HG02852 (cell line): Measurements from ENCODE around the gene PRKAR2A.

Experiments
- ATAC-seq: cut with Tn5 transposase; IDR thresholded peaks from one replicate; pipeline ENCODE4 v1.9.1; 2021; ENCODE audit warnings: mild to moderate bottlenecking, moderate library complexity; ENCODE audit not compliant: unreplicated experiment

PRKAR2A gene

GRCh38 chr3:48847504-48848423 lies at the start of gene PRKAR2A:
Gene PRKAR2A (minus strand): TSS chr3:48847874. CDS start chr3:48847596, 278 bp downstream.
- peak; percentile 85 for ATAC-seq

DNA sequence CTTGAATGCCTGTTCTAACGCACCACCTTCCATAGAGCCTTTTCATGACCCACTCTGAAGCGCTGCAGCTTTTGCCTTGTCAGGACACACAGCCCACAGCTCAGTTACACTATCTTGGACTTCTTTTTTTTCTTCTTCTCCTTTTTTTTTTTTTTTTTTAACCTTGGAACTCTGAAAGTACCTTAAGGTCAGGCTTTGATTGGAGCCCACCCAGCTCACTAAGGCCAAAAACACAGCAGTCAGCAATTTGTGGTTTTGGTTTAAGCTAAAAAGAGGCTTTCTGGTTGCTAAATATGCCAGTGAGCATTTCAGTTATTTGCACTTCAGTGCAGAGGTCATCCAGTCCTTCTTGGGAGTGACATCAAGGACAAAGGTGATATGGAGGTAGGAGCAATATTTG lies 49.3 kb upstream of the PRKAR2A start:
- ATAC-seq = no peak

GRCh38 chr3:48894516-48894915 lies 46.8 kb upstream of the PRKAR2A start:
- no peak for ATAC-seq

DNA sequence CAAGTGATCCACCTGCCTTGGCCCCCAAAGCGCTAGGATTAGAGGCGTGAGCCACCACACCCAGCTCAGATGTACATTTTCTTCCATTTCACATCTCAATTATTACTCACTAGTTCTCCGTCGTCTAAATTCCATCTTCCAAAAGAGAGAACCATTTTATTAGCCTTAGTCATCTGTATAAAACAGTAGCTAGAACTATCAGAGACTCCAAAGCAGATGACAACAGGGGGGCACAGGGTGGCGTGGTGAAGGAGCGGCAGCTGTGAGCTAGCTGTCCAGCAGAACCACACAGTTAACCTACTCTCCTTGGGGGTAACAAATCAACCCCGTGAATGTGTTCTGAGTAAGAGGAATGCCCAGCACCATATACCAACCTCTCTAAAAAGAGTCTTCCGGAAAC lies 43.9 kb upstream of the PRKAR2A start:
- ATAC-seq = no peak

- ATAC-seq = no peak
These were observed 38.1 kb upstream of the PRKAR2A start for GRCh38 chr3:48885753-48886152.

GRCh38 chr3:48881652-48882114 lies 34.0 kb upstream of the PRKAR2A start:
- no peak for ATAC-seq

DNA sequence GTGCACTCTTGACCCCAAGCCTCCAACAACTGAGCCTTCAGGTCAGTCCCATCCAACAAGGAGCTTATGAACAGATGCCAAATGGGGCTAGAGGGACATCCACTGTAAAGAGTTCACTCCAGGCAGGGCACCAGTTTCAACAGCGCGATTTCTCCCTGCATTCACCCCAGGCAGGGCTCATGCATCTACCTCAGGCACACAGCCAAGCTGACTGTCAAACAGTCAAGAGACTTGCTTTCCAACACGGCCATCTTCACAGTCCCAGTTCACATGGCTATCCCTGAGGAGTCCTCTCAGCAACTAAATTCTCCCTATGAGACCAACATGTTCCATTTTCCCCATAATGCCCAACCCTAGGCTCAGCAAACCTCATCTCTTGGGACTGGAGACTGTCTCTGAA lies 33.3 kb upstream of the PRKAR2A start:
- no peak for ATAC-seq

- no peak for ATAC-seq
These were observed 32.3 kb upstream of the PRKAR2A start for GRCh38 chr3:48879994-48880377.

DNA sequence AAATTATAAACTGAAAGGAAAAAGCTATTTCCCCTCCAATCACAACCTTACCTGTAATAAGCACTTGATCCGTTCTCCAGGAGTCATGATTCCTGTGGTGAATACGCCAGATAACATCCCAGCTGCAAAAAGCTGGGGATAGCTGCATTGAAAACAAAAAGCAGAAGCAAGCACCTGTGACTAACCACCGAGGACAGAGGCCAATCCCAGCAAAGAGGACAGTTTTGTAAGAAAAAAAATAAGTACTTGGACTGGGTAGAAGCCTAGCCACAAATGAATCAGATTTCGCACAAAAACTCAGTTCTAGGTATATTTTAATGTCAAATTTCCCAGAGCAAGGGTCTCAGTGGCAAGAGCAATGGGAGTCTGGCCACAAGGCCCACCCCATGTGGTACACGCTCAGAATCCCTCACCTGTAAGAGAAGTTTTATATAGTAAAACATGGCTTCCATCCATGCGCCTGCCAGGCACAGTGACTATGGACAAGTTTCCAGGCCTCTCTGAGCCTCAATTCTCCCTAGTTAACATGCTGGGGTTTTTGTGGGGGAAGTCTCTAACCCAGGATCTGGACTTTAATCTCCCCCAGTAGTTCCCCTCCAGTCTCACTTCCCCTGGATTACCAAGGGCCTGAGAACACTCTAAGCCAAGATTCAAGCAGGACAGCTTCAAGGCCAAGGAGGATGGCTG lies 31.8 kb upstream of the PRKAR2A start:
- no peak for ATAC-seq

- no peak for ATAC-seq
These were observed 30.0 kb upstream of the PRKAR2A start for GRCh38 chr3:48877671-48878070.

GRCh38 chr3:48863122-48863521 lies 15.4 kb upstream of the PRKAR2A start:
- no peak for ATAC-seq

GRCh38 chr3:48859206-48859605 lies 11.5 kb upstream of the PRKAR2A start:
- no peak for ATAC-seq

DNA sequence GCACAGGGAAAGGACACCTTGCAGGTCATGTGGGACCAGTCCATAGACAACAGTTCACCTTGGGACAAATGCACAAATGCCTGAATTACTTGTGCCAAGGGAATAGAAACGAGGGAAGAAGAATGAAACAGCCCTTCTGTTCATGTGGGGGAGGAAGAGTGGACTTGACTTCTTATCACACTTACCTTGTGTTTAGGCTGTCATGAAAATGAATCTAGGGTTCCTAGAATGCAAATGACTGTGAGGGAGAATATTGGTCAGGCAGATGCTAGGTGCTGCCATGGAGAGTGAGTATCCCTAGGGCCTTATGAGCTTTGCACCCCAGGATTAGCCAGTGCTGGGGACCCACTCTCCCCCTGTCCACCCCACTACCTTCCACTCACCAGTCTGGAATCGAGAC lies 11.0 kb upstream of the PRKAR2A start:
- no peak for ATAC-seq

GRCh38 chr3:48857641-48858040 lies 10.0 kb upstream of the PRKAR2A start:
- no peak for ATAC-seq

DNA sequence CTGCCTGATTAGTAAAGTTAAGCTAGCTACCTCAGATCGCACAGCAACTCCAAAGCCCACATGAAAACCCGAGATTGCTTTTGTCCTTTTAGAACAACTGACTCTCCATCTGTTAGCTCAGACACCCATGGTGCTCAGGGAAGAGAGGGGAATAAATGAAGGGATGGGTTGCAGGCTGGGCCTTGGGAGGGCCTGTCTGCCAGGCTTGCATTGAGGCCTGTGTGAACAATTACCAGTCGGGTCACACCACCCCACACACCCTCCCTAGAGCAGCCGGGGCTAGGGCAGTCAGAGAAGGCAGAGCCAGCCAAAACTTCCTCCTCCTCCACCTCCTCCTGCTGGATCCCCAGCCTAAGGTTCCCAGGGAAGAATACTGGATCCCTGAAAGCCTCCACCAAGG lies 8.8 kb upstream of the PRKAR2A start:
- ATAC-seq = no peak

- no peak for ATAC-seq
These were observed 8.2 kb upstream of the PRKAR2A start for GRCh38 chr3:48855681-48856447.

DNA sequence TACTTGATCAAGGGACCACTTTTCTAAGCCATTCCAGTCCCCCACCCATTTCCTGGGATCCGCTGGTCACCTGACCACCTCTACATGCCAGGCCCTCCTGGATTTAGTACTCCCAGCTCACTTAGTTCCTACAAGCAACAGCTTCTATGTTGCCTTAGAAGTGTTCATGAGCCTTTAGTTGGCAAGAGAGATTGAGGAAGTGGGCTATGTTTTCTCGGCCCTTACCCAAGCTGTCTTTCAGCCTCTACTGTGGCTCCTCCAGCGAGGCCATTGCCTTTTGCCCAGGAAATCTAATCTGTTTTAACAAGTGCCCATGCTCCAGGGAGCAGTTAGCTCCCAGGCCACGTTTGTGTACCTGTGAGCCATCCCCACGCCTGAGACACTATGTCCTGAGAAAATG lies 4.5 kb upstream of the PRKAR2A start:
- ATAC-seq = no peak

DNA sequence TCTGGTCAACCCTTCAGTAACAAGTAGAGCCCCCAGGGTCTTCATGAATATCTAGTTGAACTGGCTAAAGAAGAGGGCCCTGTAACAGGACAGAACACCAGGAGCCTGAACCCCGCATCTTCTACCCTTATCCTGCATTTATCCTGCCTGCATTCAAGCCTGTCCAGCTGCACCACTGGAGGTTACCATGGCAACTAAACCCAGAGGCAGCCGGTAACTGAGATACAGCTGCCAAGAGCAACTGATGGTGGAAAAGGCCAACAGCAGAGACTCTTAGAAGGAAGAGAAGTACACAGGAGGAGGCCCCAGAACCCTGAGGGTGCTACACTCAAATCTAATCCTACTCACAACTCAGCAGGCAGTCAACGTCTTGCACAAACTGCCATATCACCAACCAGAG lies 3.7 kb upstream of the PRKAR2A start:
- ATAC-seq = no peak

DNA sequence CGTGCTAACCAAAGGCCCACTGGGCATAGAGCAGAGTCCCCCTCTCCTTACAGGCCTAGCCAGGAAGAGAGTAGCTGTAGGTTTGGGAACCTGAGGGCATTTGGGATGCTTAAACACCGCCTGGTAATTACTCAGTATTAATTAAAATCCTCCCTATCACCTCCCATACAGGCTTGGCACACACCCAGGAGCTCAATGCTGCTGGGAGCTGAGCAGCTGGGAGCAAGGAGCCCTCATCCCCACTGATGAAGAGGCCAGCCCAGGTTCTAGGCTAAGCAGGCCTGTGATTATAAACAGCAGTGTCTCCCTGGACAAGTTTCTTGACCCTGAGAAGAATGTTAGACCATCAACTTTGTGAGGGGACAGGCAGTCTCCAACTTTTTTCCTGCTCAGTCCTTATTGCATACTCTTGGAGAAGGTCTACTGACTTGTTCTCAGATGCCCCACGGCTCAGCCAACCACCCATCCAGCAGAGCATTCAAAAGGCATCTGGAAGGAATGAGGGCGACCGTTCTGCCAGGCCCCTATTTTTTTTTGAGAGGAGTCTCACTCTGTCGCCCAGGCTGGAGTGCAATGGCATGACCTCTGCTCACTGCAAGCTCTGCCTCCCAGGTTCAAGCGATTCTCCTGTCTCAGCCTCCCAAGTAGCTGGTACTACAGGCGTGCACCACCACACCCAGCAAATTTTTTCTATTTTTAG lies 1.3 kb upstream of the PRKAR2A start:
- no peak for ATAC-seq

- ATAC-seq = peak; percentile 41
These were observed 596 bp downstream of the PRKAR2A start for GRCh38 chr3:48847053-48847503.

- ATAC-seq = no peak
These were observed 2.5 kb downstream of the PRKAR2A start for GRCh38 chr3:48845170-48845569.
